Muscle layer of colon (tissue), 2 donors: ENCODE results near the gene HTR1E.
"Not testable (repeated sequence)": the region's sequence is repeated elsewhere in the genome, so short reads cannot be mapped to it uniquely, and the experiment has no call there.

Source experiments
- H3K27ac ChIP-seq: one replicate; pipeline ENCODE4 v1.7.0; 2013; ENCODE audit warnings: low read depth, mild to moderate bottlenecking, low read length, moderate library complexity
- H3K27me3 ChIP-seq, 2 donors: one replicate each; pipeline ENCODE4 v1.7.0; 2013; ENCODE audit warnings: low read length in 2 of 2, mild to moderate bottlenecking in 2 of 2; ENCODE audit not compliant: insufficient read depth in 2 of 2, control insufficient read depth in 1 of 2
- H3K36me3 ChIP-seq: one replicate; pipeline ENCODE4 v1.7.0; 2013; ENCODE audit warnings: mild to moderate bottlenecking, low read length; ENCODE audit not compliant: insufficient read depth
- H3K4me1 ChIP-seq: one replicate; pipeline ENCODE4 v1.7.0; 2013; ENCODE audit warnings: mild to moderate bottlenecking, low read length; ENCODE audit not compliant: insufficient read depth
- H3K4me3 ChIP-seq, 2 donors: one replicate each; pipeline ENCODE4 v1.7.0; 2013; ENCODE audit warnings: low read length in 2 of 2, low read depth in 1 of 2, mild to moderate bottlenecking in 1 of 2, moderate library complexity in 1 of 2
- H3K9ac ChIP-seq: one replicate; pipeline ENCODE4 v1.7.0; 2013; ENCODE audit warnings: low read length
- H3K9me3 ChIP-seq: one replicate; pipeline ENCODE4 v1.7.0; 2013; ENCODE audit warnings: mild to moderate bottlenecking, low read length
- donor health status: abdominal sarcoma.
- donor health status: Adenocarcinoma of cecum.

Gene HTR1E

DNA sequence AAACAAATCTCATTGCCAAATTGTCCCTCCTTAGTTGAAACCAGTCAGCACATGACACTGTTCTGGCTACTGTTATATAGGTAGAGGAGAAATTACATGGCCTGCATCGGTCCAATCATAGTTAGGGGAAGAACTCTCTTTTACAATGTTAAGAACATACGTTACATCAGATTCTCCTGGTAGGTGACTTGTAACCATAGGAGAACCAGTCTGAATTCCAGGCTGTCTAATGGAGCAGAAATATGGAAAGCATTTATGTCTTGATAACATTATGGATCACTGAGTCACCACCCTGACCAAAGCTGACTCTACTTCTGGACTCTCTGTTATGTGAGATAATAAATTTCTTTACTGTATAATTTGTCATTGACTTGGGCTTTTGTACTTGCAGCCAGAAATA lies 40.9 kb downstream of the HTR1E start:
- Histone ChIP-seq H3K36me3 (no peaks in the 10 kb centered on the region), H3K4me3 (no peak overlapping the region), H3K27me3 (no peaks in the 10 kb centered on the region), H3K9me3 (no peaks in the 10 kb centered on the region), H3K4me1 (no peaks in the 10 kb centered on the region), H3K27ac (no peak overlapping the region), H3K9ac (no peak overlapping the region)

DNA sequence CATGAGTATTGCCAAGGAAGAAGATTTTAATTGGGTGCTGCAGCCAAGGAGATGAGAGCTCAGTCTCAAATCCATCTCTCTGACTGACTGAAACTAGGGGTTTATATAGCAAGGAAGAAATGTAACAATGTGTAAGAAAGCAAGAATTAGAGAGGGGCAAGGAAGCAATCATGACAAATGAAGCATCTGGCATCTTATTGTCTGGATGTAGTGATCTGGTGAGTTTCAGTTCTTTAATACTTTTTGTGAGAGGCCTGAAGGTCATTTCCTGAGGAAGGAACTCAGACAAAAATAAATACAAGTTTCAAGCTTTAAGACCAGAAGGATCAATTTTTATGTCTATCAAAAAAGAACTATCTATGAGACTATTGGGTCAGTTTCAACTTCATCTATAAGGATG lies 64.2 kb downstream of the HTR1E start:
- Histone ChIP-seq H3K36me3 (no peaks in the 10 kb centered on the region), H3K27me3 (no peaks in the 10 kb centered on the region), H3K9ac (no peak overlapping the region), H3K27ac (no peak overlapping the region), H3K4me1 (no peaks in the 10 kb centered on the region), H3K9me3 (no peaks in the 10 kb centered on the region), H3K4me3 (no peak overlapping the region)

- H3K36me3 ChIP-seq, H3K27ac ChIP-seq, H3K9ac ChIP-seq, H3K27me3 ChIP-seq, H3K9me3 ChIP-seq, H3K4me3 ChIP-seq, H3K4me1 ChIP-seq: not testable (repeated sequence)
Observed at GRCh38 chr6:87002391-87002790, 65.1 kb downstream of the HTR1E start.

DNA sequence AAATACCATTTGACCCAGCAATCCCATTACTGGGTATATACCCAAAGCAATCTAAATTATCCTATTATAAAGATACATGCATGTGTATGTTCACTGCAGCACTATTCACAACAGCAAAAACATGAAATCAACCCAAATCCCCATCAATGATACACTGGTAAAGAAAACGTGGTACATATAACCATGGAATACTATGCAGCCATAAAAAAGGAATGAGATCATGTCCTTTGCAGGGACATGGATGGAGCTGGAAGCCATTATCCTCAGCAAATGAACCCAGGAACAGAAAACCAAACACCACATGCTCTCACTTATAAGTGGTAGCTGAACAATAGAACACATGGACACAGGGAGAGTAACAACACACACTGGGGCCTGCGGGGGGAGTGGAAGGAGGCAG lies 69.2 kb downstream of the HTR1E start:
- not testable (repeated sequence) for H3K4me3 ChIP-seq

DNA sequence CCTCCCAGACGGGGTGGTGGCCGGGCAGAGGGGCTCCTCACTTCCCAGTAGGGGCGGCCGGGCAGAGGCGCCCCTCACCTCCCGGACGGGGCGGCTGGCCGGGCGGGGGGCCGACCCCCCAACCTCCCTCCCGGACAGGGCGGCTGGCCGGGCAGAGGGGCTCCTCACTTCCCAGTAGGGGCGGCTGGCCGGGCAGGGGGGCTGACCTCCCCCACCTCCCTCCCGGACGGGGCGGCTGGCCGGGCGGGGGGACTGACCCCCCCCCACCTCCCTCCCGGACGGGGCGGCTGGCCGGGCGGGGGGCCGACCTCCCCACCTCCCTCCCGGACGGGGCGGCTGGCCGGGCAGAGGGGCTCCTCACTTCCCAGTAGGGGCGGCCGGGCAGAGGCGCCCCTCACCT lies 72.3 kb downstream of the HTR1E start:
- H3K9ac ChIP-seq, H3K4me3 ChIP-seq, H3K27ac ChIP-seq, H3K9me3 ChIP-seq, H3K4me1 ChIP-seq, H3K36me3 ChIP-seq, H3K27me3 ChIP-seq: not testable (repeated sequence)

More for the DNA sequence above, 69.2 kb downstream of the HTR1E start:
- H3K9ac ChIP-seq, H3K27ac ChIP-seq, H3K4me1 ChIP-seq, H3K27me3 ChIP-seq, H3K9me3 ChIP-seq, H3K36me3 ChIP-seq: not testable (repeated sequence)

- Histone ChIP-seq H3K36me3 (no peaks in the 10 kb centered on the region), H3K4me3 (no peak overlapping the region), H3K27ac (no peak overlapping the region), H3K9me3 (no peaks in the 10 kb centered on the region), H3K9ac (no peak overlapping the region), H3K4me1 (no peaks in the 10 kb centered on the region), H3K27me3 (no peaks in the 10 kb centered on the region)
Observed at GRCh38 chr6:87012035-87012434, 74.7 kb downstream of the HTR1E start.

DNA sequence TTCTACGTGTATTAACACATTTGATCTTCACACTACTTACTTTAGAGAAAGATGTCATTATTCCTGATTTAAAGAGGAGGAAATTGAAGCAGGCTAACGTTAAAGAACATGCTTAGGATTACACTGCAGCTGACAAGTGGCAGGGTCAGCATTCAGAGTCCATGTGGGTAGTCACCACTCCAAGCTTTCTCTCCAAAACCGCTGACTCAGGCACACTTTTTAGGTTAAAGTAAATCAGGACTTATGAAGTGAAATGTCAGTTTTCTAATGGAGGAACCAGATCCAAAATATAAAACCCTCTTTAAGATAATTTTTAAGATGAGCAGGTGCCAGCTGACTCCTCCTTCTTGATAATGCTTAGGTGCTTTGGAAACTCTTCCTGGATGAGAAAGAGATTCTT lies 75.4 kb downstream of the HTR1E start:
- Histone ChIP-seq H3K27me3 (no peaks in the 10 kb centered on the region), H3K9ac (no peak overlapping the region), H3K9me3 (no peaks in the 10 kb centered on the region), H3K27ac (no peak overlapping the region), H3K4me3 (no peak overlapping the region), H3K36me3 (no peaks in the 10 kb centered on the region), H3K4me1 (no peaks in the 10 kb centered on the region)

DNA sequence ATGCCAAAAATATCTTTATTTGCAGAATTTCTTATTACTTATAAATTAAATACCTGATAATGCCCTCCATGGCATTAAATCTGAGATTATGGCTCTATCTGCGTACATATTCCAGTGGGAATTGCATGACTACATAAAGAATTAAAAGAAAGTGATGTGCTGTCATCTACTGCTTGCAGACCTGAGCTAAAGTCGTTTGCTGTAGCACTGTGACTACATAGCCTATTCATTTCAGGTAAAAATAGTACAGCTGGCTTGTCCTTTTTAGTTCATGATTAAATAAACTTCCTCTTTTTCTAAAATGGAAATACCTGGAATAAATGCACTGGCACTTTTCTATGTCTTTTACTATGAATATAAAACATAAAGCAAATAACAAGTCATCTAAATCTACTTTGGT lies 79.4 kb downstream of the HTR1E start:
- H3K9me3 ChIP-seq: no peaks in the 10 kb centered on the region
- no peak overlapping the region for H3K4me3 ChIP-seq
- no peak overlapping the region for H3K27ac ChIP-seq
- H3K4me1 ChIP-seq: no peaks in the 10 kb centered on the region
- H3K9ac ChIP-seq: no peak overlapping the region
- no peaks in the 10 kb centered on the region for H3K27me3 ChIP-seq
- no peaks in the 10 kb centered on the region for H3K36me3 ChIP-seq

DNA sequence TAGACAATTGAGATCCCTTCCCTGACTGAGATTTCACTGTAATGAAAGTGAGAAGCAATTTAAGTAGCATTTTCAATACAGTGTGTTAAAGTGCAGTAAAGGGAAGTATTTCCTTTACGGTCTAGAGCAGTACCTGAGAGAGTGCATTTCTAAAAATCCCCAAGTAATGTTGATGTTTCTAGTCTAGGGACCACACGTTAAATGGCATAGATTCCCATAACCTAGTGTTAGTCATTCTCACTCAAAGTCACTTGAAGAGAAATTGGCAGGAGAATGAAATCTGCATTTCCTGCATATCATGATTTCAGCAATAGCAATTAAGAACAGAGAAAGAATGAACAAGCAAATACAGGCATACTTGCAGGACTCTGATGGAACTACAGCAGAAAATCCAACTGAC lies 89.7 kb downstream of the HTR1E start:
- Histone ChIP-seq H3K4me3 (no peak overlapping the region), H3K27ac (no peak overlapping the region), H3K36me3 (no peaks in the 10 kb centered on the region), H3K9ac (no peak overlapping the region), H3K27me3 (no peaks in the 10 kb centered on the region), H3K9me3 (no peaks in the 10 kb centered on the region), H3K4me1 (no peaks in the 10 kb centered on the region)

- Histone ChIP-seq H3K27me3 (no peaks in the 10 kb centered on the region), H3K9ac (no peak overlapping the region), H3K36me3 (no peaks in the 10 kb centered on the region), H3K9me3 (no peaks in the 10 kb centered on the region), H3K4me1 (no peaks in the 10 kb centered on the region), H3K27ac (no peak overlapping the region), H3K4me3 (no peak overlapping the region)
Observed at GRCh38 chr6:87029711-87030314, 92.5 kb downstream of the HTR1E start.

GRCh38 chr6:87040729-87041128 lies 103.4 kb downstream of the HTR1E start:
- no peaks in the 10 kb centered on the region for H3K27me3 ChIP-seq
- no peak overlapping the region for H3K9ac ChIP-seq
- no peaks in the 10 kb centered on the region for H3K9me3 ChIP-seq

GRCh38 chr6:87045521-87046075 lies 108.3 kb downstream of the HTR1E start:
- Histone ChIP-seq H3K4me1 (no peaks in the 10 kb centered on the region), H3K27me3 (no peaks in the 10 kb centered on the region), H3K9me3 (no peaks in the 10 kb centered on the region), H3K36me3 (no peaks in the 10 kb centered on the region), H3K4me3 (no peak overlapping the region), H3K9ac (no peak overlapping the region), H3K27ac (no peak overlapping the region)

More at GRCh38 chr6:87040729-87041128, 103.4 kb downstream of the HTR1E start:
- Histone ChIP-seq H3K4me1 (no peaks in the 10 kb centered on the region), H3K4me3 (no peak overlapping the region), H3K27ac (no peak overlapping the region), H3K36me3 (no peaks in the 10 kb centered on the region)
